GM19372 (cell line): ENCODE data around the gene WDR45B.
"Not testable (repeated sequence)": the region's sequence is repeated elsewhere in the genome, so short reads cannot be mapped to it uniquely, and the experiment has no call there.

Source experiments
- ATAC-seq: cut with Tn5 transposase; IDR thresholded peaks from one replicate; pipeline ENCODE4 v1.9.1; 2021; ENCODE audit warnings: mild to moderate bottlenecking, low read depth, moderate library complexity; ENCODE audit not compliant: unreplicated experiment

Gene WDR45B

GRCh38 chr17:82658796-82659452 lies 10.7 kb upstream of the WDR45B start:
- no peak for ATAC-seq

GRCh38 chr17:82658331-82658730 lies 10.1 kb upstream of the WDR45B start:
- no peak for ATAC-seq

GRCh38 chr17:82657926-82658325 lies 9.7 kb upstream of the WDR45B start:
- ATAC-seq, result no peak

GRCh38 chr17:82656266-82656665 lies 8.0 kb upstream of the WDR45B start:
- ATAC-seq, result no peak

GRCh38 chr17:82655523-82655922 lies 7.3 kb upstream of the WDR45B start:
- ATAC-seq, result no peak

- ATAC-seq, result no peak
These were observed 6.8 kb upstream of the WDR45B start for GRCh38 chr17:82655038-82655479.

GRCh38 chr17:82654611-82655010 lies 6.4 kb upstream of the WDR45B start:
- ATAC-seq, result not testable (repeated sequence)

- ATAC-seq, result no peak
These were observed 5.6 kb upstream of the WDR45B start for GRCh38 chr17:82653651-82654528.

GRCh38 chr17:82650723-82651122 lies 2.5 kb upstream of the WDR45B start:
- ATAC-seq, result no peak

- no peak for ATAC-seq
These were observed 1.4 kb upstream of the WDR45B start for GRCh38 chr17:82649501-82650261.

GRCh38 chr17:82648742-82649331 lies 593 bp upstream of the WDR45B start:
- ATAC-seq, result no peak

GRCh38 chr17:82647593-82648164 lies 565 bp downstream of the WDR45B start:
- peak; percentile 44 for ATAC-seq

GRCh38 chr17:82645516-82645915 lies 2.7 kb downstream of the WDR45B start:
- ATAC-seq, result no peak

GRCh38 chr17:82644148-82644547 lies 4.1 kb downstream of the WDR45B start:
- no peak for ATAC-seq

- ATAC-seq, result no peak
These were observed 6.2 kb downstream of the WDR45B start for GRCh38 chr17:82642022-82642421.

- no peak for ATAC-seq
These were observed 8.2 kb downstream of the WDR45B start for GRCh38 chr17:82640036-82640435.

GRCh38 chr17:82639628-82640027 lies 8.6 kb downstream of the WDR45B start:
- no peak for ATAC-seq

GRCh38 chr17:82638183-82638773 lies 10.0 kb downstream of the WDR45B start:
- no peak for ATAC-seq

GRCh38 chr17:82636626-82637598 lies 11.3 kb downstream of the WDR45B start:
- no peak for ATAC-seq
